HG03558 (cell line): ENCODE measurements around the gene PSPH.

Experiments used
- ATAC-seq: cut with Tn5 transposase; IDR thresholded peaks from one replicate; pipeline ENCODE4 v1.9.1; 2021; ENCODE audit warnings: moderate number of reproducible peaks; ENCODE audit not compliant: unreplicated experiment; ENCODE audit errors: extremely low read depth

Gene PSPH

GRCh38 chr7:55962014-55962413, 89.2 kb downstream of the PSPH start:
- ATAC-seq, result no peak
